Glutamatergic neuron (in vitro differentiated cells): Measurements from ENCODE around the gene CCND3. TPM values are rescaled to one million over a fixed set of nuclear protein-coding genes. Genes with fewer than 3 reads are reported as not detected.

Experiments used
- DNase-seq: peaks from one replicate; pipeline ENCODE4 v3.0.0; 2022
- H3K27ac Mint-ChIP-seq: one replicate; pipeline ENCODE4 v1.8.0; 2020; ENCODE audit warnings: mild to moderate bottlenecking, mixed read lengths, inconsistent platforms; ENCODE audit not compliant: unreplicated experiment
- H3K27me3 Mint-ChIP-seq: one replicate; pipeline ENCODE4 v1.8.0; 2020; ENCODE audit warnings: mild to moderate bottlenecking, moderate library complexity, mixed read lengths, inconsistent platforms; ENCODE audit not compliant: unreplicated experiment
- H3K36me3 Mint-ChIP-seq: one replicate; pipeline ENCODE4 v1.8.0; 2020; ENCODE audit warnings: mild to moderate bottlenecking, mixed read lengths, inconsistent platforms; ENCODE audit not compliant: unreplicated experiment
- H3K4me1 Mint-ChIP-seq: one replicate; pipeline ENCODE4 v1.8.0; 2020; ENCODE audit warnings: mild to moderate bottlenecking, low read depth, mixed read lengths, inconsistent platforms; ENCODE audit not compliant: unreplicated experiment
- H3K4me3 Mint-ChIP-seq: one replicate; pipeline ENCODE4 v1.8.0; 2020; ENCODE audit warnings: mild to moderate bottlenecking, mixed read lengths, inconsistent platforms; ENCODE audit not compliant: unreplicated experiment
- H3K9me3 Mint-ChIP-seq: one replicate; pipeline ENCODE4 v1.8.0; 2020; ENCODE audit warnings: mild to moderate bottlenecking, moderate library complexity, mixed read lengths, inconsistent platforms; ENCODE audit not compliant: unreplicated experiment
- CTCF ChIP-seq: fragments of 200-600 bp; sonication (generic); IDR thresholded peaks from one replicate; pipeline ENCODE4 v1.5.0; 2021; ENCODE audit not compliant: partially characterized antibody, unreplicated experiment
- long read RNA-seq: library from polyadenylated mRNA; unstranded; transcript quantifications from one replicate; pipeline ENCODE4 v2.0.0, GENCODE V29; 2020; ENCODE audit not compliant: unreplicated experiment
- total RNA-seq: library from RNA; stranded (reverse); fragmentation: NEBNext Ultra II Directional; extraction: Animal tissue kit (Norgen Biotek cat#: 25700); gene quantifications from one replicate; pipeline ENCODE4 v1.2.1, GENCODE V29; 2021; ENCODE audit not compliant: unreplicated experiment

The CCND3 gene
- 27.1 TPM for total RNA-seq
- long read RNA-seq, transcript CCND3-202 (5 exons, 2,133 nt): minor isoform, 5 of 53 reads
- long read RNA-seq, transcript CCND3-203 (5 exons, 2,085 nt): major isoform, 40 of 53 reads
- long read RNA-seq, partial matches to known transcripts: 3 of 53 reads
- long read RNA-seq, other reads (novel, unspliced or antisense): 2 of 53 reads

GRCh38 chr6:41941280-41942066 lies at the start of gene CCND3:
Gene CCND3 (minus strand): TSS chr6:41941808. CDS start chr6:41941649, 159 bp downstream.
- no peak for TF ChIP-seq CTCF
- H3K27ac Mint-ChIP-seq: peak within 1 kb of the TSS; percentile 28
- peaks cover 10% of the 10 kb centered on the region for H3K9me3 Mint-ChIP-seq
- peak within 1 kb of the TSS; percentile 95 for H3K4me3 Mint-ChIP-seq
- H3K4me1 Mint-ChIP-seq: peaks cover 22% of the 10 kb centered on the region
- H3K27me3 Mint-ChIP-seq: peaks cover 13% of the 10 kb centered on the region
- H3K36me3 Mint-ChIP-seq: no peaks in the 10 kb centered on the region
- DNase-seq: peak; percentile 90

GRCh38 chr6:41986339-41986738 lies 44.7 kb upstream of the CCND3 start:
- Mint-ChIP-seq H3K36me3 (no peaks in the 10 kb centered on the region), H3K4me3 (no peak overlapping the region), H3K4me1 (no peaks in the 10 kb centered on the region), H3K27ac (no peak overlapping the region), H3K27me3 (no peaks in the 10 kb centered on the region), H3K9me3 (no peaks in the 10 kb centered on the region)
- DNase-seq: no peak
- TF ChIP-seq CTCF: no peak

- Mint-ChIP-seq H3K27me3 (no peaks in the 10 kb centered on the region), H3K27ac (no peak overlapping the region), H3K4me1 (no peaks in the 10 kb centered on the region), H3K9me3 (no peaks in the 10 kb centered on the region), H3K36me3 (no peaks in the 10 kb centered on the region), H3K4me3 (no peak overlapping the region)
- TF ChIP-seq CTCF: no peak
- DNase-seq: no peak
Observed at GRCh38 chr6:41984623-41985022, 43.0 kb upstream of the CCND3 start.

- no peaks in the 10 kb centered on the region for H3K36me3 Mint-ChIP-seq
- no peak overlapping the region for H3K4me3 Mint-ChIP-seq
- no peak for DNase-seq
- no peaks in the 10 kb centered on the region for H3K9me3 Mint-ChIP-seq
- peaks cover 5% of the 10 kb centered on the region for H3K4me1 Mint-ChIP-seq
- no peak for TF ChIP-seq CTCF
- H3K27ac Mint-ChIP-seq: no peak overlapping the region
- no peaks in the 10 kb centered on the region for H3K27me3 Mint-ChIP-seq
Observed at GRCh38 chr6:41976794-41977484, 35.3 kb upstream of the CCND3 start.
